Neuron (in vitro differentiated cells): ENCODE measurements around the gene FAM234B.

Experiments used
- H2AFZ ChIP-seq: one replicate; pipeline ENCODE4 v1.6.1; 2013; ENCODE audit warnings: low read depth, mild to moderate bottlenecking, inconsistent platforms, low read length, moderate library complexity
- H3K27me3 ChIP-seq: one replicate; pipeline ENCODE4 v1.6.1; 2013; ENCODE audit warnings: low read length; ENCODE audit not compliant: insufficient read depth
- H3K36me3 ChIP-seq: one replicate; pipeline ENCODE4 v1.6.1; 2013; ENCODE audit warnings: low read length; ENCODE audit not compliant: insufficient read depth
- H3K4me1 ChIP-seq: one replicate; pipeline ENCODE4 v1.6.1; 2013; ENCODE audit warnings: low read length; ENCODE audit not compliant: insufficient read depth
- H3K4me3 ChIP-seq: 2 replicates; pipeline ENCODE4 v1.5.1; 2013; ENCODE audit warnings: mild to moderate bottlenecking, low read length, moderate library complexity
- H3K9me3 ChIP-seq: one replicate; pipeline ENCODE4 v1.6.1; 2013; ENCODE audit warnings: low read length

The FAM234B gene

GRCh38 chr12:13104409-13104808 is 60.2 kb downstream of the FAM234B start:
- H2AFZ ChIP-seq = no peak overlapping the region
- peaks cover 2% of the 10 kb centered on the region for H3K9me3 ChIP-seq
- H3K4me1 ChIP-seq = peaks cover 20% of the 10 kb centered on the region
- H3K4me3 ChIP-seq = no peak overlapping the region
- no peaks in the 10 kb centered on the region for H3K36me3 ChIP-seq
- H3K27me3 ChIP-seq = no peaks in the 10 kb centered on the region

- peaks cover 9% of the 10 kb centered on the region for H3K4me1 ChIP-seq
- H2AFZ ChIP-seq = no peak overlapping the region
- no peak overlapping the region for H3K4me3 ChIP-seq
- peaks cover 2% of the 10 kb centered on the region for H3K9me3 ChIP-seq
- no peaks in the 10 kb centered on the region for H3K27me3 ChIP-seq
- H3K36me3 ChIP-seq = no peaks in the 10 kb centered on the region
These were observed 61.6 kb downstream of the FAM234B start for GRCh38 chr12:13105781-13106180.

GRCh38 chr12:13106666-13107065 is 62.5 kb downstream of the FAM234B start:
- Histone ChIP-seq H3K4me1 (peaks cover 4% of the 10 kb centered on the region), H3K4me3 (no peak overlapping the region), H3K27me3 (no peaks in the 10 kb centered on the region), H2AFZ (no peak overlapping the region), H3K9me3 (peaks cover 2% of the 10 kb centered on the region), H3K36me3 (no peaks in the 10 kb centered on the region)

GRCh38 chr12:13112968-13113367 is 68.8 kb downstream of the FAM234B start:
- Histone ChIP-seq H3K27me3 (no peaks in the 10 kb centered on the region), H3K4me1 (peaks cover 13% of the 10 kb centered on the region), H2AFZ (no peak overlapping the region), H3K36me3 (no peaks in the 10 kb centered on the region), H3K4me3 (no peak overlapping the region), H3K9me3 (peaks cover 3% of the 10 kb centered on the region)

GRCh38 chr12:13114251-13115052 is 70.3 kb downstream of the FAM234B start:
- H3K27me3 ChIP-seq = no peaks in the 10 kb centered on the region
- H3K4me3 ChIP-seq = no peak overlapping the region
- no peak overlapping the region for H2AFZ ChIP-seq
- H3K36me3 ChIP-seq = no peaks in the 10 kb centered on the region
- H3K4me1 ChIP-seq = peaks cover 13% of the 10 kb centered on the region
- peaks cover 1% of the 10 kb centered on the region for H3K9me3 ChIP-seq

- Histone ChIP-seq H3K27me3 (no peaks in the 10 kb centered on the region), H3K4me3 (no peak overlapping the region), H3K4me1 (peaks cover 13% of the 10 kb centered on the region)
These were observed 72.1 kb downstream of the FAM234B start for GRCh38 chr12:13116259-13116658.

GRCh38 chr12:13117029-13117428 is 72.8 kb downstream of the FAM234B start:
- H3K4me3 ChIP-seq = no peak overlapping the region
- peaks cover 13% of the 10 kb centered on the region for H3K4me1 ChIP-seq
- no peaks in the 10 kb centered on the region for H3K36me3 ChIP-seq
- no peaks in the 10 kb centered on the region for H3K27me3 ChIP-seq
- no peak overlapping the region for H2AFZ ChIP-seq
- H3K9me3 ChIP-seq = no peaks in the 10 kb centered on the region

More at GRCh38 chr12:13116259-13116658, 72.1 kb downstream of the FAM234B start:
- no peaks in the 10 kb centered on the region for H3K36me3 ChIP-seq
- H3K9me3 ChIP-seq = peaks cover 1% of the 10 kb centered on the region
- H2AFZ ChIP-seq = no peak overlapping the region

GRCh38 chr12:13119826-13120225 is 75.6 kb downstream of the FAM234B start:
- H2AFZ ChIP-seq = no peak overlapping the region
- peaks cover 9% of the 10 kb centered on the region for H3K4me1 ChIP-seq
- no peaks in the 10 kb centered on the region for H3K9me3 ChIP-seq
- no peak overlapping the region for H3K4me3 ChIP-seq
- H3K36me3 ChIP-seq = no peaks in the 10 kb centered on the region
- no peaks in the 10 kb centered on the region for H3K27me3 ChIP-seq

- H2AFZ ChIP-seq = no peak overlapping the region
- H3K4me1 ChIP-seq = peaks cover 12% of the 10 kb centered on the region
- H3K4me3 ChIP-seq = no peak overlapping the region
- no peaks in the 10 kb centered on the region for H3K36me3 ChIP-seq
- H3K27me3 ChIP-seq = no peaks in the 10 kb centered on the region
- no peaks in the 10 kb centered on the region for H3K9me3 ChIP-seq
These were observed 76.2 kb downstream of the FAM234B start for GRCh38 chr12:13120413-13120812.

GRCh38 chr12:13121568-13121967 is 77.4 kb downstream of the FAM234B start:
- no peaks in the 10 kb centered on the region for H3K9me3 ChIP-seq
- H3K4me1 ChIP-seq = peaks cover 18% of the 10 kb centered on the region
- H3K36me3 ChIP-seq = no peaks in the 10 kb centered on the region
- no peak overlapping the region for H3K4me3 ChIP-seq
- no peak overlapping the region for H2AFZ ChIP-seq
- H3K27me3 ChIP-seq = no peaks in the 10 kb centered on the region

GRCh38 chr12:13124656-13125505 is 80.7 kb downstream of the FAM234B start:
- Histone ChIP-seq H3K4me3 (no peak overlapping the region), H2AFZ (no peak overlapping the region), H3K27me3 (no peaks in the 10 kb centered on the region), H3K9me3 (no peaks in the 10 kb centered on the region), H3K4me1 (peaks cover 29% of the 10 kb centered on the region), H3K36me3 (no peaks in the 10 kb centered on the region)

GRCh38 chr12:13125996-13126395 is 81.8 kb downstream of the FAM234B start:
- no peaks in the 10 kb centered on the region for H3K36me3 ChIP-seq
- H3K4me3 ChIP-seq = no peak overlapping the region
- H2AFZ ChIP-seq = no peak overlapping the region
- H3K4me1 ChIP-seq = peaks cover 37% of the 10 kb centered on the region
- no peaks in the 10 kb centered on the region for H3K27me3 ChIP-seq
- no peaks in the 10 kb centered on the region for H3K9me3 ChIP-seq

- H3K9me3 ChIP-seq = no peaks in the 10 kb centered on the region
- no peaks in the 10 kb centered on the region for H3K27me3 ChIP-seq
- H3K4me3 ChIP-seq = no peak overlapping the region
- peaks cover 42% of the 10 kb centered on the region for H3K4me1 ChIP-seq
- no peaks in the 10 kb centered on the region for H3K36me3 ChIP-seq
- no peak overlapping the region for H2AFZ ChIP-seq
These were observed 82.3 kb downstream of the FAM234B start for GRCh38 chr12:13126494-13126893.
